ENCODE measurements around the gene SOWAHD.
A peak's percentile ranks its signal among the peaks of the same experiment; 100 is the strongest.

Gene SOWAHD

GRCh38 chrX:119728487-119728886, 29.9 kb upstream of the SOWAHD start:
- no peak for DNase-seq (ENCODE audit: low spot score)
- no peak for TF ChIP-seq CTCF (IDR thresholded peaks at IDR 0.05; ENCODE audit: borderline replicate concordance, control extremely low read depth, extremely low read depth, insufficient read depth, missing control alignments)
- in situ Hi-C loops (cut with MboI; ENCODE audit: low sequenced_read_pairs, unreplicated experiment) = loop anchor here (10.0 to 25.0 kb wide), 2 partner anchors 114 to 216 kb away; no protein-coding TSS in a partner anchor

GRCh38 chrX:119729408-119730201, 28.8 kb upstream of the SOWAHD start:
- in situ Hi-C loops (cut with MboI; ENCODE audit: low sequenced_read_pairs, unreplicated experiment) = loop anchor here (10.0 to 25.0 kb wide), 2 partner anchors 115 to 217 kb away; no protein-coding TSS in a partner anchor
- peak; percentile 66 for TF ChIP-seq CTCF (IDR thresholded peaks at IDR 0.05; ENCODE audit: borderline replicate concordance, control extremely low read depth, extremely low read depth, insufficient read depth, missing control alignments)
- DNase-seq (ENCODE audit: low spot score) = peak; percentile 65

- no peak for DNase-seq (ENCODE audit: low spot score)
- TF ChIP-seq CTCF (IDR thresholded peaks at IDR 0.05; ENCODE audit: borderline replicate concordance, control extremely low read depth, extremely low read depth, insufficient read depth, missing control alignments) = no peak
- in situ Hi-C loops (cut with MboI; ENCODE audit: low sequenced_read_pairs, unreplicated experiment) = loop anchor here (25.0 kb wide), 1 partner anchor 223 kb away; no protein-coding TSS in a partner anchor
These were observed 23.5 kb upstream of the SOWAHD start for GRCh38 chrX:119734897-119735339.

GRCh38 chrX:119735467-119735866, 22.9 kb upstream of the SOWAHD start:
- no peak for DNase-seq (ENCODE audit: low spot score)
- in situ Hi-C loops (cut with MboI; ENCODE audit: low sequenced_read_pairs, unreplicated experiment) = loop anchor here (25.0 kb wide), 1 partner anchor 223 kb away; no protein-coding TSS in a partner anchor
- no peak for TF ChIP-seq CTCF (IDR thresholded peaks at IDR 0.05; ENCODE audit: borderline replicate concordance, control extremely low read depth, extremely low read depth, insufficient read depth, missing control alignments)

- in situ Hi-C loops (cut with MboI; ENCODE audit: low sequenced_read_pairs, unreplicated experiment) = loop anchor here (25.0 kb wide), 1 partner anchor 224 kb away; no protein-coding TSS in a partner anchor
- DNase-seq (ENCODE audit: low spot score) = no peak
- TF ChIP-seq CTCF (IDR thresholded peaks at IDR 0.05; ENCODE audit: borderline replicate concordance, control extremely low read depth, extremely low read depth, insufficient read depth, missing control alignments) = no peak
These were observed 22.1 kb upstream of the SOWAHD start for GRCh38 chrX:119736206-119736764.

GRCh38 chrX:119738742-119739141, 19.6 kb upstream of the SOWAHD start:
- in situ Hi-C loops (cut with MboI; ENCODE audit: low sequenced_read_pairs, unreplicated experiment) = loop anchor here (25.0 kb wide), 1 partner anchor 226 kb away; no protein-coding TSS in a partner anchor
- TF ChIP-seq CTCF (IDR thresholded peaks at IDR 0.05; ENCODE audit: borderline replicate concordance, control extremely low read depth, extremely low read depth, insufficient read depth, missing control alignments) = no peak
- DNase-seq (ENCODE audit: low spot score) = no peak

Measured in GM13976 (cell line).